HEK293 (cell line): ENCODE data around the gene GH1.
A peak's percentile ranks its signal among the peaks of the same experiment; 100 is the strongest.

ENCODE experiments used
- CTCF ChIA-PET: fragments of 350-600 bp; formaldehyde crosslinking; extraction: SDS; loops from one replicate; lab custom pipeline; 2021; ENCODE audit warnings: antibody characterized with exemption; lab: Yijun Ruan, JAX
- POLR2A ChIA-PET: fragments of 300-600 bp; formaldehyde crosslinking; extraction: SDS; loops from one replicate; lab custom pipeline; 2020; ENCODE audit warnings: antibody characterized with exemption, inconsistent platforms; lab: Yijun Ruan, JAX
- H3K27ac ChIP-seq: fragments of 200-500 bp; sonication (Bioruptor generic); 2 replicates; pipeline ENCODE4 v1.5.1; 2014; ENCODE audit warnings: low read depth, low read length, control low read depth, inconsistent platforms; ENCODE audit errors: extremely low read depth
- H3K36me3 ChIP-seq, 2 experiments: fragments of 200-500 bp in 1 of 2; sonication (Bioruptor generic) in 1 of 2; 1 replicate in 1 of 2; 2 replicates in 1 of 2; pipeline ENCODE4 v1.5.1; 2014 to 2017; ENCODE audit warnings: inconsistent platforms in 2 of 2, low read length in 2 of 2; ENCODE audit not compliant: control insufficient read depth in 2 of 2, insufficient read depth in 1 of 2
- H3K4me1 ChIP-seq: fragments of 200-500 bp; sonication (Bioruptor generic); 2 replicates; pipeline ENCODE4 v1.5.1; 2014; ENCODE audit warnings: mild to moderate bottlenecking, low read length, inconsistent platforms; ENCODE audit not compliant: control insufficient read depth, insufficient read depth
- H3K4me3 ChIP-seq: 2 replicates; pipeline ENCODE4 v1.5.1; 2011; ENCODE audit warnings: low read depth, mild to moderate bottlenecking, control low read depth, low read length, moderate library complexity
- H3K9me3 ChIP-seq: fragments of 200-500 bp; sonication (Bioruptor generic); 2 replicates; pipeline ENCODE4 v1.5.1; 2014; ENCODE audit warnings: low read depth, low read length, inconsistent platforms; ENCODE audit not compliant: control insufficient read depth, insufficient read depth
- CTCF ChIP-seq: fragments of 450-650 bp; formaldehyde crosslinking; IDR thresholded peaks from 2 replicates; pipeline ENCODE4 v1.5.1; 2016; ENCODE audit warnings: missing biosample characterization, missing genetic modification characterization
- GLI2 ChIP-seq: fragments of 450-650 bp; formaldehyde crosslinking; IDR thresholded peaks from 2 replicates; pipeline ENCODE4; 2017; ENCODE audit warnings: missing biosample characterization, missing genetic modification characterization, low read depth, borderline replicate concordance
- GLIS1 ChIP-seq: fragments of 450-650 bp; formaldehyde crosslinking; IDR thresholded peaks from 2 replicates; pipeline ENCODE4 v1.5.1; 2016; ENCODE audit warnings: missing biosample characterization, missing genetic modification characterization
- GLIS2 ChIP-seq: fragments of 450-650 bp; formaldehyde crosslinking; IDR thresholded peaks from 2 replicates; pipeline ENCODE4 v1.5.1; 2016; ENCODE audit warnings: missing biosample characterization, missing genetic modification characterization
- HOXA7 ChIP-seq: sonication (generic); formaldehyde crosslinking; IDR thresholded peaks from 2 replicates; pipeline ENCODE4 v1.8.1; 2022; ENCODE audit warnings: missing genetic modification reagents, borderline replicate concordance
- PATZ1 ChIP-seq: fragments of 450-650 bp; formaldehyde crosslinking; IDR thresholded peaks from 2 replicates; pipeline ENCODE4 v1.5.1; 2016; ENCODE audit warnings: missing biosample characterization, missing genetic modification characterization
- REPIN1 ChIP-seq: fragments of 450-650 bp; formaldehyde crosslinking; IDR thresholded peaks from 2 replicates; pipeline ENCODE4 v1.5.1; 2017; ENCODE audit warnings: missing biosample characterization, missing genetic modification characterization, low read depth
- SCRT2 ChIP-seq: fragments of 450-650 bp; formaldehyde crosslinking; IDR thresholded peaks from 2 replicates; pipeline ENCODE4 v1.5.1; 2016; ENCODE audit warnings: missing biosample characterization, missing genetic modification characterization
- ZBTB20 ChIP-seq: fragments of 450-650 bp; formaldehyde crosslinking; IDR thresholded peaks from 2 replicates; pipeline ENCODE4 v1.5.1; 2016; ENCODE audit warnings: missing biosample characterization, missing genetic modification characterization
- ZBTB49 ChIP-seq: fragments of 450-650 bp; formaldehyde crosslinking; IDR thresholded peaks from 2 replicates; pipeline ENCODE4 v1.5.1; 2016; ENCODE audit warnings: missing biosample characterization, missing genetic modification characterization, low read depth
- ZFHX2 ChIP-seq: fragments of 450-650 bp; formaldehyde crosslinking; conservative IDR thresholded peaks from 2 replicates; pipeline ENCODE4 v1.5.1; 2016; ENCODE audit warnings: missing biosample characterization, missing genetic modification characterization
- ZNF174 ChIP-seq: fragments of 450-650 bp; formaldehyde crosslinking; IDR thresholded peaks from 2 replicates; pipeline ENCODE4 v1.5.0; 2017; ENCODE audit warnings: missing biosample characterization, mild to moderate bottlenecking, missing genetic modification characterization
- ZNF280D ChIP-seq: fragments of 450-650 bp; formaldehyde crosslinking; IDR thresholded peaks from 2 replicates; pipeline ENCODE4 v1.5.1; 2016; ENCODE audit warnings: missing biosample characterization, missing genetic modification characterization
- ZNF366 ChIP-seq: fragments of 450-650 bp; formaldehyde crosslinking; conservative IDR thresholded peaks from 2 replicates; pipeline ENCODE4 v1.5.1; 2016; ENCODE audit warnings: missing biosample characterization, missing genetic modification characterization
- ZNF544 ChIP-seq: fragments of 450-650 bp; formaldehyde crosslinking; IDR thresholded peaks from 2 replicates; pipeline ENCODE4 v1.5.0; 2017; ENCODE audit warnings: missing biosample characterization, missing genetic modification characterization
- ZNF654 ChIP-seq: fragments of 450-650 bp; formaldehyde crosslinking; IDR thresholded peaks from 2 replicates; pipeline ENCODE4 v1.5.1; 2016; ENCODE audit warnings: low read depth, missing biosample characterization, missing genetic modification characterization

GH1 gene

DNA sequence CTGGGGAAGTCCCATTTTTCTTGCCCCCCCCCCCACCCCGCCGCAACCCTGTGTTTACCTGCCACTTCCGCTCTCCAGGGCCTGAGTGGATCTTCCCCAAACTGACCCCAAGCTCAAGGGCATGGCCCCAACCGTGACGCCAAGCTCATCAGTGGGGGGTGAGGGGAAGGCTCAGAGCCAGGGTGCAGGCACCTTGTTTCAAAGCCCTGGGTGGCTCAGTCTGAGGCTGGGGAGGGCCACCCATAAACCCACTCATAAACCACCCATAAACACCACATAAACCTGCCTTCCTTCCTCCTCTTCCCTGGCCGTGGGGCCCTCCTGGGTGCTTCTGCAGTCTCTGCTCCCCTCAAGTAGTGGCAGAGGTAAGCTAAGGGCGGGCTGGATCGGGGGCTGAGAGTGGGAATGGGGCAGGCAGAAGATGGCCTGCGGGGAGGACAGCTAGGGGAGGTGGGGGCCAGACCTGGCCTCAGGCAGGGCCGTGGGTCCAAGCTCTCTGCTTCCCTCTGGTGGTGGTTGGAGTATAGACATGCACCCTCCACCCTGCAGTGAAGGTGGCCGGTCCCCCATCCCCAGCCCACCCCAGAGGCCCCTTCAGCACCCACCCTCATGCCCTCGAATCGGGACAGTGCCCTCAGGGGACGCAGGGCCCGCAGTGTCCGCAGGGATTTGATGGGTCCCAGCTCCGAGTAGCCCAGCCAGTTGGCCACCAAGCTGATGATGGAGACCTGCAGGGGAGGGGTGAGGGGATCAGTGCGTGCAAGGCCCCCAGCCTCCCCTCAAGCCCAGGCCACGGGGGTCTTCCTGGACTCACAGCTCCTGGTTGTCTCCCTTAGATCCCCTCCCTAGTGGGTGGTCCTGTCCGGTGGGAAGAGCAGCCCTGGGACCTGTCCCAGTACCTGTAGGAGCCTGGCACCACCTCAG, 28.1 kb upstream of the GH1 start:
- Histone ChIP-seq H3K36me3 (no peaks in the 10 kb centered on the region), H3K27ac (no peak overlapping the region), H3K9me3 (no peaks in the 10 kb centered on the region), H3K4me1 (no peaks in the 10 kb centered on the region), H3K4me3 (no peak overlapping the region)
- CTCF ChIA-PET, result interaction anchor here (0.6 to 2.9 kb wide), 32 partner anchors 8 to 519 kb away, joined by 3 to 34 read pairs (median 5); partner anchors contain the start of genes CSHL1, ERN1 and GH1
- POLR2A ChIA-PET, result interaction anchor here (0.6 kb wide), 2 partner anchors 91 to 619 kb away, joined by 3 read pairs; no protein-coding TSS in a partner anchor
- TF ChIP-seq SCRT2, result peak; percentile 62
- TF ChIP-seq PATZ1 (tag by site-specific recombination), result peak; percentile 74
- TF ChIP-seq ZNF654 (tag by site-specific recombination), result 0 out of 2 replicates have a peak, but pooled peaks have one; percentile 10
- peak; percentile 53; the same call in 1 of the 2 replicates for TF ChIP-seq CTCF
- TF ChIP-seq REPIN1 (tag by site-specific recombination), result no peak
- TF ChIP-seq GLIS1 (tag by site-specific recombination), result peak; percentile 70
- TF ChIP-seq ZBTB20 (tag by site-specific recombination), result no peak
- no peak for TF ChIP-seq ZNF366 (tag by site-specific recombination)
- TF ChIP-seq ZNF544 (tag by site-specific recombination), result no peak
- no peak for TF ChIP-seq HOXA7 (CRISPR knock-in tag)
- TF ChIP-seq GLI2 (tag by site-specific recombination), result no peak
- no peak for TF ChIP-seq ZFHX2 (tag by site-specific recombination)
- no peak for TF ChIP-seq ZNF280D
- TF ChIP-seq ZBTB49, result no peak
- peak; percentile 78 for TF ChIP-seq GLIS2 (tag by site-specific recombination)
- no peak for TF ChIP-seq ZNF174 (tag by site-specific recombination)
